ENCODE results near the gene P2RY14.

- TF ChIP-seq CTCF (conservative IDR thresholded peaks at IDR 0.05; ENCODE audit: low read length) (no peak), EZH2phosphoT487 (IDR thresholded peaks at IDR 0.05; ENCODE audit: borderline replicate concordance) (no peak)
Observed at GRCh38 chr3:151305060-151305774, 26.9 kb upstream of the P2RY14 start.

All from Loucy (cell line).